MM.1S (cell line): ENCODE results near the gene TBXT.

Experiments
- DNase-seq: peaks from one replicate; pipeline ENCODE4 v3.0.0-alpha.2; 2015
- H2AFZ ChIP-seq: fragments of 300-600 bp; sonication (generic); 2 replicates; pipeline ENCODE4 v1.6.0; 2016; ENCODE audit warnings: antibody characterized with exemption, low read length
- H3F3A ChIP-seq: fragments of 300-600 bp; sonication (generic); 2 replicates; pipeline ENCODE4 v1.6.1; 2016; ENCODE audit warnings: mild to moderate bottlenecking, antibody characterized with exemption, low read length, moderate library complexity, mixed read lengths; ENCODE audit not compliant: insufficient read depth
- H3K27ac ChIP-seq: fragments of 300-600 bp; sonication (generic); 2 replicates; pipeline ENCODE4 v1.5.1; 2016; ENCODE audit warnings: mild to moderate bottlenecking, low read length
- H3K27me3 ChIP-seq: fragments of 300-600 bp; sonication (generic); replicated peaks from 2 replicates; pipeline ENCODE4 v1.6.0; 2016; ENCODE audit warnings: low read length; ENCODE audit not compliant: insufficient read depth
- H3K36me3 ChIP-seq: fragments of 300-600 bp; sonication (generic); replicated peaks from 2 replicates; pipeline ENCODE4 v1.6.1; 2016; ENCODE audit warnings: mild to moderate bottlenecking, low read length, mixed read lengths; ENCODE audit not compliant: insufficient read depth
- H3K4me1 ChIP-seq: fragments of 300-600 bp; sonication (generic); 2 replicates; pipeline ENCODE4 v1.6.1; 2016; ENCODE audit warnings: low read length, mixed read lengths
- H3K4me2 ChIP-seq: fragments of 300-600 bp; sonication (generic); 2 replicates; pipeline ENCODE4 v1.6.0; 2016; ENCODE audit warnings: low read depth, low read length
- H3K4me3 ChIP-seq: fragments of 300-600 bp; sonication (generic); 2 replicates; pipeline ENCODE4 v1.5.1; 2016; ENCODE audit warnings: low read length, mixed read lengths
- H3K79me2 ChIP-seq: fragments of 300-600 bp; sonication (generic); 2 replicates; pipeline ENCODE4 v1.6.1; 2016; ENCODE audit warnings: mixed run types, low read length, mixed read lengths
- H3K9ac ChIP-seq: fragments of 300-600 bp; sonication (generic); 2 replicates; pipeline ENCODE4 v1.6.1; 2016; ENCODE audit warnings: low read length, mixed read lengths
- H3K9me2 ChIP-seq: fragments of 300-600 bp; sonication (generic); replicated peaks from 2 replicates; pipeline ENCODE4 v1.6.1; 2016; ENCODE audit warnings: mild to moderate bottlenecking, low read length, mixed read lengths; ENCODE audit not compliant: insufficient read depth
- H3K9me3 ChIP-seq: fragments of 300-600 bp; sonication (generic); replicated peaks from 2 replicates; pipeline ENCODE4 v1.6.1; 2016; ENCODE audit warnings: mild to moderate bottlenecking, low read length, mixed read lengths; ENCODE audit not compliant: insufficient read depth
- H4K20me1 ChIP-seq: fragments of 300-600 bp; sonication (generic); 2 replicates; pipeline ENCODE4 v1.6.1; 2016; ENCODE audit warnings: mild to moderate bottlenecking, low read length, moderate library complexity, mixed read lengths; ENCODE audit not compliant: insufficient read depth
- EZH2 ChIP-seq: fragments of 300-600 bp; sonication (generic); optimal IDR thresholded peaks from 2 replicates; pipeline ENCODE3; 2017; ENCODE audit warnings: low read depth, mild to moderate bottlenecking, antibody characterized with exemption, low read length, mixed read lengths
- EZH2phosphoT487 ChIP-seq: fragments of 300-600 bp; sonication (generic); IDR thresholded peaks from 2 replicates; pipeline ENCODE4 v1.6.1; 2018; ENCODE audit warnings: antibody characterized with exemption, low read length
- TF ChIP-seq, protein P1 (sequence below): fragments of 300-600 bp; sonication (generic); IDR thresholded peaks from 2 replicates; pipeline ENCODE4 v1.5.1; 2016; ENCODE audit warnings: antibody characterized with exemption, low read length, mixed read lengths

Gene TBXT

DNA sequence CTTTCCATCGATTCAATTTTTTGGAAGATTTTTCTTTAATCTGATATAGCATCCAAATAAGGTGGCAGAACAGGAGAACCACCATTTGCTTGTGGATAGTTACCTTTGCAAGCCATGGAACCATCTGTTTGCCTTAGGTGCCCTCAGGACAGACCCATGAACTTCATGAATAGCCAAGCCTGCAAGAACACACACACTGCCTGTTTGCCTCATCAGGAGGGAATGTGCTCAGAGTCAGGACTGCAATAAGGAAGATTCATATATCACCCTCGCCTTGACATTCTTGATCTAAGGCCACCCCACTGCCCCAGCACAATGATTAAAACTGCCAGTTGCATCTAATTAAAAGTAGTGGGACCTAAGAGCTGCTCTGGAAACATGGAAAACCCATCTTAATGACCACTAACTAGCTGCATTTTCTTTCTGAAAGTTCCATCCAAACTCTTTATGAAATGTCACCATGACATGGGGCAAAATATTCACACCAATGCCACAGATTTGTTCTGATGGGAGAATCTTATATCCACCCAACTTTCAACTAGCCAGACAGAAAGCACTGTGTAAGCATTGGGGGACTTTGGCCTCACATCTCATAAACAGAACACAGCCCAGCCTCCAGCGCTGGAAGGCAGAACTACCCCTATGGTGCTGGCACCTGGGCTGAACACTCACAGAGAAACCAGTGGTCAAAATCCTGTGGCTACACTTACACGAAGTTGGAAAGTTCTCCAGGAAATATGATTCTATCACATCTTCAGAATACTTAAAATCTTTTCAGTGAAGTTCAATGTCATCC lies 48.3 kb downstream of the TBXT start:
- Histone ChIP-seq H3K79me2 (no peaks in the 10 kb centered on the region), H4K20me1 (no peaks in the 10 kb centered on the region), H3K27ac (no peak overlapping the region), H3K4me3 (no peak overlapping the region), H3K4me1 (no peaks in the 10 kb centered on the region), H3K4me2 (no peak overlapping the region), H3K9ac (no peak overlapping the region), H3K9me3 (no peaks in the 10 kb centered on the region), H3K36me3 (no peaks in the 10 kb centered on the region), H3F3A (no peaks in the 10 kb centered on the region), H3K9me2 (no peaks in the 10 kb centered on the region), H2AFZ (no peak overlapping the region), H3K27me3 (no peaks in the 10 kb centered on the region)
- TF ChIP-seq EZH2phosphoT487: no peak
- TF ChIP-seq, protein P1, sequence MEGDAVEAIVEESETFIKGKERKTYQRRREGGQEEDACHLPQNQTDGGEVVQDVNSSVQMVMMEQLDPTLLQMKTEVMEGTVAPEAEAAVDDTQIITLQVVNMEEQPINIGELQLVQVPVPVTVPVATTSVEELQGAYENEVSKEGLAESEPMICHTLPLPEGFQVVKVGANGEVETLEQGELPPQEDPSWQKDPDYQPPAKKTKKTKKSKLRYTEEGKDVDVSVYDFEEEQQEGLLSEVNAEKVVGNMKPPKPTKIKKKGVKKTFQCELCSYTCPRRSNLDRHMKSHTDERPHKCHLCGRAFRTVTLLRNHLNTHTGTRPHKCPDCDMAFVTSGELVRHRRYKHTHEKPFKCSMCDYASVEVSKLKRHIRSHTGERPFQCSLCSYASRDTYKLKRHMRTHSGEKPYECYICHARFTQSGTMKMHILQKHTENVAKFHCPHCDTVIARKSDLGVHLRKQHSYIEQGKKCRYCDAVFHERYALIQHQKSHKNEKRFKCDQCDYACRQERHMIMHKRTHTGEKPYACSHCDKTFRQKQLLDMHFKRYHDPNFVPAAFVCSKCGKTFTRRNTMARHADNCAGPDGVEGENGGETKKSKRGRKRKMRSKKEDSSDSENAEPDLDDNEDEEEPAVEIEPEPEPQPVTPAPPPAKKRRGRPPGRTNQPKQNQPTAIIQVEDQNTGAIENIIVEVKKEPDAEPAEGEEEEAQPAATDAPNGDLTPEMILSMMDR: no peak
- no peak for TF ChIP-seq EZH2
- no peak for DNase-seq

DNA sequence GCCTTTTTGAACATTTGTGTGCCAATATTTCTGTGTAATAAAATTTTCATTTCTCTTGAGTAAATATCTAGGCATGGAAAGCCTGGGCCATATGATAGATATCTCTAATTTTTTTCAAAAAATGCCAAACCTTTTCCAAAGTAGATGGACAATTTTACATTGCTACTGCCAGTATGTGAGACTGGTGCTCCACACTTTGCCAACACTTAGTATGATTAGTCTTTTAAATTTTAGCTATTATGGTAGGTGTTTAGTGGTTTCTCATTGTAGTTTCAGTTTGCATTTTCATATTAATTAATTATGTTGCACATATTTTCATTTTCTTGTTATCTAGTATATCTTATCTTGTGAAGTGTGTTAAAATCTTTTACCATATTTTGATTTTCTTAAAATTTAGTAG lies 52.0 kb downstream of the TBXT start:
- TF ChIP-seq, protein P1: no peak
- no peak for TF ChIP-seq EZH2phosphoT487
- no peak for TF ChIP-seq EZH2
- Histone ChIP-seq H3K36me3 (no peaks in the 10 kb centered on the region), H3F3A (no peaks in the 10 kb centered on the region), H3K9ac (no peak overlapping the region), H3K4me3 (no peak overlapping the region), H2AFZ (no peak overlapping the region), H3K27me3 (no peaks in the 10 kb centered on the region), H3K27ac (no peak overlapping the region), H3K4me2 (no peak overlapping the region), H3K9me3 (no peaks in the 10 kb centered on the region), H3K9me2 (no peaks in the 10 kb centered on the region), H3K79me2 (no peaks in the 10 kb centered on the region), H3K4me1 (no peaks in the 10 kb centered on the region), H4K20me1 (no peaks in the 10 kb centered on the region)
- no peak for DNase-seq

DNA sequence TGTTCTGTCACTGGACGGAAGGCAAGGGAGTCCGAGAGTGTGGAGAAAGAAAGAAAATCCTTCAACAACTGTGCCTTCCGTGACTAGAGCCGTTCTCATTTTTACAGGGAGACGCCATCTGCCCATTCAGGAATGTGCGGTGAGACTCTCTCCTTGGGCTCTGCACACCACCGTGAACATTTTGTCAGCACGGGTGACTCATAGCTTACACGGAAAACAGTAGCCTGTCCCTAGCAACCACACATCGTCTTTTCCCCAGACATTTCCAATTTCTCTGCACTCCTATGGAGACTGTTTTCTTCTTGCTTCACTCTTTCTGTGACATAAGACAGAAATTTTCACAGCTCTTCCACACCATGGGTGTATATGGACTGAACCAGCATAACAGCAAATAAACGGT lies 55.1 kb downstream of the TBXT start:
- Histone ChIP-seq H3K27me3 (no peaks in the 10 kb centered on the region), H2AFZ (no peak overlapping the region), H3K79me2 (no peaks in the 10 kb centered on the region), H3K4me3 (no peak overlapping the region), H3K27ac (no peak overlapping the region), H3F3A (no peaks in the 10 kb centered on the region), H3K9ac (no peak overlapping the region), H3K9me3 (no peaks in the 10 kb centered on the region), H3K36me3 (no peaks in the 10 kb centered on the region), H4K20me1 (no peaks in the 10 kb centered on the region), H3K4me2 (no peak overlapping the region), H3K9me2 (no peaks in the 10 kb centered on the region), H3K4me1 (0 out of 2 replicates have a peak, but pooled peaks cover 6% of the 10 kb centered on the region)
- TF ChIP-seq EZH2phosphoT487: no peak
- TF ChIP-seq, protein P1: no peak
- no peak for TF ChIP-seq EZH2
- DNase-seq: no peak
